HG03103 (cell line): ENCODE data around the gene TK2.
"Not testable (repeated sequence)": the region's sequence is repeated elsewhere in the genome, so short reads cannot be mapped to it uniquely, and the experiment has no call there.

Experiments
- ATAC-seq: cut with Tn5 transposase; IDR thresholded peaks from one replicate; pipeline ENCODE4 v1.9.1; 2021; ENCODE audit warnings: low read depth; ENCODE audit not compliant: unreplicated experiment

Gene TK2

DNA sequence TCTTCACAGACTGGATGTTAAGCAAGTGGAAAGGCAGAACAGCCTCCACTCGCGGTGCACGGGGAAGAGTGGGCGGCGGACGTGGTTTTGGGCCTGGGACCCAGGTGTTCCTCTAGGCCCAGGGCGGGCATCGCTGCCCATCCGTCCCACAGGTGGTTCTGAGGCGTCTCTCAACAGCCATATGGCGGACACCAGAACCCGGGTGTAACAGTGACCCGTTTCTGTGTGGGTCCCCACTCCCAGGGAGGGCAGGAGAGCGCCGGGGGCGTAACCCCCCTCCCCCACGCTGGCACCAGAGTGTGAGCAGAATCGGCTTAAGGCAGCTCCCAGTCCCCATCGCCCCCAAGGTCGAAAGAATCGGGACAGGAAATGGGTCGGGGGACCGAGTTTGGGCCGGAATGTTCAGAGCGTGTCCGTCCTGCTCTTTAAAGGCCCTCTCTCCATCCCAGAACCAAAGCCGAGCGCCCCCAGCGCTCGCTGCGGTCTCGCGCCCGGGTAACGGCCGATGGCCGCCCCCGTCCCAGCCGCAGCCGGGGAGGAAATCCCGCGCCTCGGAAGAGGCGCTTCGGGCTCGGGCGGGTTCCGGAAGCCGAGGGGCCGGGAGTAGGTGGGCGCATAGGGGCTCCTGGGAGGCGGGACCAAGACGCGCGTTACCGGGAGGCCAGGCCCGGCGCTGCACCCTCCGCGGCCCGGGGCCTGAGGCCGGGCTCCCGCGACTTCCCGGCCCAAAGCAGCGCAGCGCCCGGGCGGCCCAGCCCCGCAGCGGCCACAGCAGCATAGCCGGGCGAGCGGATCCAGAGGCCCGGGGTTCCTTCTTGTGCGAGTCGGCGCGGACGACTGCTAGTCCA is at the start of gene TK2:
Gene TK2 (minus strand): TSS at position 839 of the 848 bp plus-strand sequence. CDS start 61 bp downstream, at position 778.
- ATAC-seq, result no peak

DNA sequence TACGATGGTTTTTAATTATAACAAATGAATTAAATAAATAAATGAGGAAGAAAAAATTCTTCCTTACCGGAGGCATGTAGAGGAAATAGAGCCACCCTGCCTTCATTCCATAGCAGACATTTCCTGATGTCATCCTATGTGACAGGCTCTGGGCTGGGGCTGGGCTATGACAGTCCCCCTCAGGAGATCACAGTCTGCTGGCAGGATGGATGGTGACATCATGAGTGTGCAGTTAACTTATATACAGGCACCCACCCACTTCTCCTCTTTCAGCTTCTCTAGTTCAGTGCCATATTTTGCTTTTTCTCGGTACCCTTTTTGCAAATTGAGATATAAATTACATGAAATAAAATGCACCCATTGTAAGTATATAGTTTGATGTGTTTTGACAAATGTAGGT is 48.2 kb upstream of the TK2 start:
- ATAC-seq, result no peak

DNA sequence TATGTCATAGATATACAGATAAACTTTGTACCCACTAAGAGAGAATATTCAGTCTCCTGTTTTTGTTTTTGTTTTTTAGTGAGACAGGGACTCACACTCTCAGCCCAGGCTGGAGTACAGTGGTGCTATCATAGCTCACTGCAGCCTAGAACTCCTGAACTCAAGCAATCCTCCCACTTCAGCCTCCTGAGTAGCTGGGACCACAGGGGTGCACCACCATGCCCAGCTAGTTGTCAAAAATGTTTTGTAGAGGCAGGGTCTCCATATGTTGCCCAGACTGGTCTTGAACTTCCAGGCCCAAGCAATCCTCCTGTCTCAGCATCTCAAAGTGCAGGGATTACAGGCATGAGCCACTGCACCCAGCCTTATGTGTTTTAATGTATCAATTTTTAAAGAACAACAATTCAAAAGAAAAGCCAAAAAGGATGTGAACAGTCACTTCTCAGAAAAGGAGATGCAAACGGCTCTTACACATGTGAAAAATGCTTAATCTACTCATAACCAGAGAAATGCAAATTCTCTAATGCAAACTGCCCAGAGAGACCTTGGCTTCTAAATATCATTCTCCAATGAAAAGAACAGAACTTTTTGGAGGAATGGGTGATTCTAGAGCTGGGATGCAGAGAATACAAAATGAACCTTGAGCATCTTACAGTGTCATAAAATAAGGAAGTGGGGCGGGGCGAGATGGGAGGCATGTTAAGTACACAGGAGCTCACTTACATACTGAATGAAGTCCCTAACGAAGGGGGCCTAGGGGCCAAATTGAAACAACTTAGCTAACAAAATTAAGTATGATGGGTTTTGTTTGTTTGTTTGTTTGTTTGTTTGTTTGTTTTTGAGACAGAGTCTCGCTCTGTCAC is 47.3 kb upstream of the TK2 start:
- ATAC-seq, result no peak

DNA sequence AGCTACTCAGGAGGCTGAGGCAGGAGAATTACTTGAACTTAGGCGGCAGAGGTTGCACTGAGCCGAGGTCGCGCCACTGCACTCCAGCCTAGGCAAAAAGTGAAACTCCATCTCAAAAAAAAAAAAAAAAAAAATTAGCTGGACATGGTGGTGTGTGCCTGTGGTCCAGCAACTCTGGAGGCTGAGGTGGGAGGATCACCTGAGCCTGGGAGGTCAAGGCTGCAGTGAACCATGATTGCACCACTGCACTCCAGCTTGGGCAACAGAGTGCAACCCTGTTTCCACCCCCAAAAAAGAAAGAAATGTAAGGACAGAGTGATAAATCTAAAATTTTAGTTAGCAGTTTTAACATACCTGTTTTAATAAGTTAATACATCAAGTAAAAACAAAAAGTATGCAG is 46.6 kb upstream of the TK2 start:
- ATAC-seq, result not testable (repeated sequence)

DNA sequence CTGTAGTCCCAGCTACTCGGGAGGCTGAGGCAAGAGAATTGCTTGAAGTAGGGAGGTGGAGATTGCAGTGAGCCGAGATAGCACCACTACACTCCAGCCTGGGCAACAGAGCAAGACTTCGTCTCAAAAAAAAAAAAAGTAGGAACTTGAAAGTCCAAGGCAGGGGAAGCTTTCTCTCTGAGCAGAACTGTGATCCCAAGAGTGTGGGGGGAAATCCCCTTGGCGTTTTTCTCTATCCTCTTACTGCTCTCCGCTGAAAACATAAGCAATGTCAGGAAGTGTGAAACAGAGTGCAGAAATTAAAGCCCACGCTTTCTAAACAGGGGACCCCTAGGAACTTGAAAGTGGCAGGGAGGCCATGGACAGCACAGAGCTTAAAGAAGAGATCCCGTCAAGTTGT is 44.8 kb upstream of the TK2 start:
- ATAC-seq, result no peak

DNA sequence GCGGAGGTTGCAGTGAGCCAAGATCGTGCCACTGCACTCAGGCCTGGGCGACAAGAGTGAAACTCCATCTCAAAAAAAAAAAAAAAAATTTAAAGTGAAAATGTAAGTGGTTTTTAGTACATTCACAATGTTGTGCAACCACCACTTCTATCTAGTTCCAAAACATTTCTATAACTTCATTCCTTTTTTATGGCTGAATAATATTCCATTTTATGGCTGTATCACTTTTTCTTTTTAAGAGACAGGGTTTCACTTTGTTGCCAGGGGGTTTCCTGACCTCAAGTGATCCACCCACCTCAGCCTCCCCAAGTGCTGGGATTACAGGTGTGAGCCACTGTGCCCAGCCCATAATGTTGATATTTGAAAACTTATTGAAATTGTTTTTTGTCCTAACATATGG is 42.9 kb upstream of the TK2 start:
- no peak for ATAC-seq

DNA sequence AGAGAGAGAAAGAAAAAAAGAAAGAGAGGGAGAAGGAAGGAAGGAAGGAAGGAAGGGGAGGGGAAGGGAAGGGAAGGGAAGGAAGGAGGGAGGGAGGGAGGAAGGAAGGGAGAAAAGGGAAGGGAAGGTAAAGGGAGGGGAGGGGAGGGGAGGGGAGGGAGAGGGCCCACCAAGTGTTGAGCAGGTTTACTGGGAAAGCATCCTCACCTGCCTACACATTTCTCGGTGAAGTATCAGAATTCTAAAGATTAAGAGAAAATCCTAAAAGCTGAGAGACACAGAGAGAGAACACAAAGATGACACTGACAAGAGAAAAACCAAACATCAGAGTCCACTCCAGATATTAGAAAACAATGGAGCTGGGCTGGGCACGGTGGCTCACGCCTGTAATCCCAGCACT is 42.3 kb upstream of the TK2 start:
- no peak for ATAC-seq

DNA sequence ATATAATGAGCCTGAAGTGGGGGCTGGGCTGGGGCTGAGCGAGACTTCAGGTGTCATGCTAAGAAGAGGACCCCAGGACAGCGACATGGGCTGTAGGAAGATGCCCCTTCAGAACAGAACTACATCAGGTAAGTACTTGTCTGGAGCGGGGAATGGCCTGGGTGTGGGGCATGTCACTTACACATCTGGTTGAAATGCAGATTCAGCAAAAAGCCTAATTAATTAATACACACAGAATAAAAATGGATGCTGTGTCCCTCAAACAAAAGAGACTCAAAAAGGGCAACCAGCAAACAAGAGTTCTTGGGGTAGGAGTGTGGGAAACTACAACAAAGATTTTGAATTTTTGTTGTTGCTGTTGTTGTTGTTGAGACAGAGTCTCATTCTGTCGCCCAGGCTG is 41.1 kb upstream of the TK2 start:
- ATAC-seq, result no peak

DNA sequence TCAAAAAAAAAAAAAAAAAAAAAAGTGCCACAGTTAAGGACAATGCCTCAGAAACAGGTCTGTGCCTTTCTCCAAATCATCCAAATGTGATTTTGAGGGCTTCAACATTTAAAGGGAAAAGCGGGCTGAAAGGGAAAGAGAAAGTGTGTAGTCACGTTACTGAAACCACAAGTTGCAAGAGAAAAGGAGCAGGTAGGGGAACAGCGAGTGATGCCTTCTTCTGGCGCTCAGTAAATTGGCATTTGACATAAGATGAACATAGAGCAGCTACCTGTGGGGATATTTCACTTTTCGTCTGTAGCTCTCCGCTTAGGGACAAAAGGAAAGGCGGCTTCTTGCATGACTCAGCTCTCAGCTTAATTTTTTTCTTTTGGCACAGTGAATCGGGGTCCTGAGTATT is 40.4 kb upstream of the TK2 start:
- no peak for ATAC-seq

DNA sequence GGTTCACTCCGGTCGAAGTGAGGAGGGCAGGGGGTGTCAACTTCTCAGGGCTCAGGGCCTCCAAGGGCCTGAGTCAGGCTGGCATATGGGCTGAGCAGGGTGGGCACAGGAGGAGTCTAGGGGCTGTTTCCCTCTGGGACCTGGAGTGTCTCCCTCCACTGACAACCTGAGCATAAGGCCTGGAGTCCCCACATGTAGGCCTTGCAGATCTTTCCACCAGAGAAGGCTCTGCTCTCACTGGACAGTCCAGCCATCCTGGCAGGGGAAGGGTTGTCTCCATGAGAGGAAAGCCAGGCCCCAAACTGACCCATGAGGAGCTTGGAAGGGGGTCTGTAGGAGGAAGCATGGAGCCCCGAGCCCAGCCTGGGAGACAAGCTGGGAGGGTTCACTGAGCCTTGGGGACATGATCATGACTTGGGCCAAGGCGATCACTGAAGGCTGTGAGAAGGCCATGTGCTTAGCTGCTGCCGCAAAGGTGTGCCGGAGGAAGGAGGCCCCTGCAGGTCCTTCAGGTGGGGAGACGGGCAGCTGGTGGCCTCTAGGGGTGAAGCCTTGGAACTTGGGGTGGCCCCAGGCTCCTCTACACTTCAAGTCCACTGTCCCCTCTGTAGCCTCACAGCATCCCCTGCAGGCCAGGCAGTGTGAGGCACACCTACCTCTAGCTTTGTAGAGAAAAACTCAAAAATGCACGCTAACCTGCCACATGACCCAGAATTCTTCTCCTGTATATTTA is 39.2 kb upstream of the TK2 start:
- ATAC-seq, result peak; percentile 76

DNA sequence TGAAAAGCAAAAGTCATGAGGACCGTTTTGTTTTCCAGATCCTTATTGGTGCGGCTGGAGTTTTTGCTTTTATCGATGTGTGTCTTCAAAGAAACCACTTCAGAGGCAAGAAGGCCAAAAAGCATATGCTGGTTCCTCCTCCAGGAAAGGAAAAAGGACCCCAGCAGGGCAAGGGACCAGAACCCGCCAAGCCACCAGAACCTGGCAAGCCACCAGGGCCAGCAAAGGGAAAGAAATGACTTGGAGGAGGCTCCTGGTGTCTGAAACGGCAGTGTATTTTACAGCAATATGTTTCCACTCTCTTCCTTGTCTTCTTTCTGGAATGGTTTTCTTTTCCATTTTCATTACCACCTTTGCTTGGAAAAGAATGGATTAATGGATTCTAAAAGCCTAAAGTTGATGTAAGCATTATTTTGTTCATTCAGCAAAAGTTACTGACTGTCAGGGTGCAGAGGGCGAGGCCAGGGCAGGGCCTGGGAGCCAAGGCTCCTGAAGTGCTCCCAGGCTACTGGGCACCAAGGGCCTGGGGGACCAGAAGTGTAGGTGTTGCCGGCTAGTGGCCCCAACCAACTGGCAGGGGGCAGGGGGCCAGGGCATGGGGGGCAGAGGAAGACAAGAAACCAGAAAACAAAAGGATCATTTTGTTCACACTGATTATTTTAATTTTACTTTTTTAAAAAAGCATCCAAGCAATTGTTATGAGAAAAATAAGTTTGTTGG is 38.1 kb upstream of the TK2 start:
- no peak for ATAC-seq

DNA sequence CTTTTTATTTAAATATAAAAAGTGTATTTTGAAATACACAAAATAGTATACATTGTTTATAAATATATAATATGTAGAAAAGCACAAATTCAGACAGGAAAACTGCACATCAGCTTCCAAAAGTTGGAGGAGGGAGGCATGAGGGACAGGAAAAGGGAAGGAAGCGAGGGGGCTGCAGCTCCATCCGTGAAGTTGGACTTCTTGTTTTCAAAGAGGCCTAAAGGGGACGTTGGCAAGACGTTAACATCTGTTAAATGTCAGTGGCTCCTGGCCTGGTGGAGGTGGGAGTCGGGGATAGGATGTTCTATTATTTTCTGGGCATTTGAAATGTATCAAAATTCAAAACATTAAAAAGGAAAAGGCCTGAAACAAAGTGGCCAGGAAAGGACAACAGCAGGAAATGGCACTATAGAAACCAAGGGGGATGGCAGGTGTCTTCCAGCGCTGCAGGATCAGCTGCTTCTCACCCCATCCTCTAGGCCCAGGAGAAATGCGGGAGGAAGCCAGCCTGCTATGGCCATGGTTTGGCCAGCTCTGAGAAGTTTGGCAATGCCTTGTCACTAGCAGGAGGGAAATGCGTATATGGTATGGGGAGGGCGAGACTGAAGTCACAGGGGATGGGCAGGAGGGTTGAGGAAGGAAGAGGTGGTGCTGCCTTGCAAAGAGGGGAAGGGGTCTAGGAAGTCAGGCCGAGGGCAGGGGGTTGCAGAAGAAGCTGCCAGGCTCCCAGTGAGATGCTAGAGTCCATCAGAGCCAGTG is 35.7 kb upstream of the TK2 start:
- no peak for ATAC-seq

DNA sequence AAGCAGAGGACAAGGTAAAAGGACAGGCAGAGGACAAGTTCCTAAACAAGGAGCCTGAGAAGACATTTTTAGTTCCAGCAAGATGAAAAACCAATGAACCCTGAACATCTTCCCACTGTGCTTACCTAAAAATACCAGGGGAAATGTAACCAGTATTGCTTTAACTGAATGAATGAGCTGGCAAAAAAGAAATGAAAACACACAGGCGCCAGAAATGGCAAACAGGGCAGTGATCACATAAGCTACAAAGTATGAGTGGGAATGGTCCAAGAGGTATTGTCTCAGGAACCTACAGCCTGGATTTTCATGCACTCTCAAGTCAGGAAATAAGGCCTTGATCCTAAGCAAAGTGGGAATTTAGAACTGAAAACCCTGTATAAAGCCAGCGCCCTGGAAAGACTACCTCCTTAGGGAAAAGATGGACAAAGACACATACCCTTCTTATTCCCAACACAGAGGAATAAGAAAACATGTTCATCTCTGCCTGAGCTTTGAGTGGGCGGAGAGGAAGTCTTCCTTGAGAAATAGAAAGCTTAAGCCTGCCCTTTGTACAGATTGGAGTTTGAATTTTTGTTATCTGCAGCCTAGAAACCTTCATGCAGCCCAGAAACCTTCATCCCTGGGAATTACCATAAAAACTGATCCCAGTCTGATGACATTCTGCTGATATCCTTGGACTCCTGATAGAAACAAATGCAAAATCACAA is 31.5 kb upstream of the TK2 start:
- ATAC-seq, result no peak

DNA sequence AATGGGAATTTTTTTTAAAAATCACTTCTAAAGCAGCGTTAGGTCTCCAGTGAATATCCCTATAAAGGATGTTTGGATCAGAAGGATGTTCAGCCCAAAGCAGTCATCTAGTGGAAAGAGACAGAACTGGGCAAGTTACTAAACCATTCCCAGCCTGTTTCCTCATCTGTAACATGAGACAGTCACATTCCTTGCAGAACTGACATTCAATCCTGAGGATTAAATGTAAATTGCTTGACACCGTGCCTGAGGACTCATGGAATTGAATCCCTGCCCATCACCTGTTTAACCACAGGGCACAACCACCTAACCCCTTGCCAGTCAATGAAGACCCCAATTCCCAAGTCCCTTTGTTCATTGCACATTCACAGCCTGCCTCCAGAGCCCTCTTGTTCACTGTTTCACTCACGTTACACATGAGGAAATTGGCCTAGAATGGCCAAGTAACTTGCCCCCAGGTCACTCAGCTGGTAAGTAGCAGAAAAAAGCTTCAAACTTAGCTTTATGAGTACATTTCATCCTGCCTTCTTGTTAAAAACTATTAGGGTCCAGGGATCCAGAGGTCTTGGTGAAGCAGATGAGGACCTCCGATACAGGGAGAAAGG is 30.8 kb upstream of the TK2 start:
- ATAC-seq, result no peak

DNA sequence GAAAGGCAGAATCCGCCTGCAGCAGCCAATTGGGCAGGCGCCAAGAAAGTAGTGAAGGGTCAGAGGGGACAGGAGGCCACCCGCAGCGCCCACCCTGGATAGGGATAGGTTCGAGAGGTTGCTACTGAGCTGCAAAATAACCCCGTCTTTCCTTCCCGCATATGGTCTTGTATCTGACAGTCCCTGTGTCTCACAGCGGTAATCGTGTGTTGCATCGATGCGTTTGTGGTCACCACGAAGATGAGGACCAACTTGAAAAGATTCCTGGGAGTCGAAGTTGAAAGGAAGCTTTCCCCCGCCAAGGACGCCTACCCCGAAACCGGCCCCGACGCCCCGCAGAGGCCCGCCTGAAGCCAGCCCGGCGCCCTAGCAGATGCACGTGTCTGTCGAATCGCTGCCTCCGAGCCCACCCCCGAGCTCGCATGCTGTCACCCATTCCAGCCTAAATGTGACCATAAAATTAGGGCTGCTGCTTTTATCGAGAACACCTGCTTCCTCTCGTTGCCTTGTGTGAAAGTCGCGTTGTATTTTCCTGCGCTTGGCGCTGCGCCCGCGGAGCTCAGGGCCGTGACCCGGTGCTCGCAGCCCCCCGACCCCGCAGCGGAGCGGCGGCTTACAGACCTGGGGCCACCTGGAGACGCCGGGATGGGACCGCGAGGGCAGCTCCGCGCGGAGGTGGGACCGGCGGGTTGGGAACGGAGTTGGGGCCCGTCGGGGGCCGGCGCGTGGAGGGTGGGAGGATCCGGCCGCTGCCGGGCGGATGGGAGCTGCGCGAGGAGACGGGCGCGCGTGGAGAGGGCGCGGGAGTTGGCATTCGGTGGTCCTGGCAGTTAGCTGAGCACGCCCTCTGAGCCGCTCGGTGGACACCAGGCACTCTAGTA is 29.0 kb upstream of the TK2 start, which contains the start of gene CMTM2:
Gene CMTM2 (plus strand): TSS at position 813 of the 881 bp plus-strand sequence. CDS start 145 bp downstream, outside the sequence.
- no peak for ATAC-seq

DNA sequence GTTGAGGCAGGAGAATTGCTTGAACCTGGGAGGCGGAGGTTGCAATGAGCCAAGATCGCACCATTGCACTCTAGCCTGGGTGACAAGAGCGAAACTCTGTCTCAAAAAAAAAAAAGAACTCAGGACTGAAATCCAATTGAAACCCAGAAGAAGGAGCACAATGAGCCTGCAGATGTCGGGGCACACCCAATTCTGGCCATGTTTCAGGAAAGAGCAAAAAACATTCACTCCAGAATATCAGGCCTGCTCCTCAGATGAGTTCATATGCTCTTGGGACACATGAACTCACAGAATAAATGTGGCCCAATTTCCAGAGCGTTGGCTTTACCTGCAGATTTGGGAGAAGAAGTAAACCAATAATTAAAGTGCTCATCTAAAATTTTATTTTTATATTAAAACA is 26.4 kb upstream of the TK2 start:
- ATAC-seq, result no peak

DNA sequence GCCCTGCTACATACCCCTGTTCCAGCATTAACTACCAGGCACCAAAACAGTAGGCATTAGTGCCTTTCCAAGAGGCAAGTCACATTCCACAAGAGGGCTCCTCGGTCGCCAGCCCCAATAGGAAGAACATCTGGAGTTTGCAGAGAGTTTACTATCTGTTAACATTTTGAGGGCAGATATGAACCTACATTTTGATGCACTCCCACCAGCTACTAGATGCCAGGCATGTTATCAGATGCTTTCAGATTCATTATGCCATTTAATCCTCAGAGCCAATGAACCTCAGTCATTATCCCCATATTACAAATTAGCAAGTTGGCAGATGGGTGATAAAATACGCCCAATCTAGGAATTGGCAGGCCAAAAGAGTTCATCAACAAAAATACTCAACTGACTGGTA is 25.1 kb upstream of the TK2 start:
- ATAC-seq, result no peak

DNA sequence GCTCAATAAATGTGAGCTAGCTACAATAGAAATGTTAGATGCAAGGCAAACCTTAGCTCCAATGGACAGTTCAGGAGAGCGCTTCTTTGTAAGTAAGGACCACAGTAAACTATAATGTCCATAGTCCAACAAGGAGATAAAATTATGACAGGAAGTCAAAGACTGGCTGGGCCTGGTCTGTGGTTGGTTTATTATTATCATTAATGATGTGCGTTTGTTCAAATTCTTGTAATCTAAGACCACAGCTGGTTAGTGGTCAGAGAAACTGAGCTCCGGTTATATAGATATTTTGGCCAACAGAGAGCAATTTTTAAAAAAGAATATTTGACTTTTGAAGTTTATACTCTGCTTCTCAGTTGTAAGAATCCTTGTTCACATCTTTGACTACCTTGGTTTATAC is 24.6 kb upstream of the TK2 start:
- no peak for ATAC-seq
